ENCODE results near the gene ZMYM2.

The ZMYM2 gene

DNA sequence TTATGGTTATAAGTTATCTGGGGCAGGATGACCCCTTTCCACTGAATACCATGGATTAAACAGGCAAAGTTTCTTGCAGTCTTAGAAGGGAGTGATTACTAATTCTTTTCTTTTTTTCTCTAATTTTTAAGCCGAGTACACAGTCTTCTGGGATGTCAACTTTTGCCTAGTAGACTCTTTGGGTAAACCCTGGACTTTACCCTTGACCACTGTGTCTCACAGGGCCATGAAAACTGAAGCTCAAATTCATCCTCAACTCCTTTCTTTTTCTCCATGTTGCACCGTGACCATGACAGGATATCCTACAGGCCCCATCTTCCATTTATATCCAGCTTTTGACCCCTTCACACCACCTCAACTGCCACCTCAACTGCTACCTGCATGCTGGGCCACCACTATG is 150.5 kb downstream of the ZMYM2 start:
- no peak for DNase-seq

GRCh38 chr13:20114066-20114610 is 155.6 kb downstream of the ZMYM2 start:
- DNase-seq, result no peak

DNA sequence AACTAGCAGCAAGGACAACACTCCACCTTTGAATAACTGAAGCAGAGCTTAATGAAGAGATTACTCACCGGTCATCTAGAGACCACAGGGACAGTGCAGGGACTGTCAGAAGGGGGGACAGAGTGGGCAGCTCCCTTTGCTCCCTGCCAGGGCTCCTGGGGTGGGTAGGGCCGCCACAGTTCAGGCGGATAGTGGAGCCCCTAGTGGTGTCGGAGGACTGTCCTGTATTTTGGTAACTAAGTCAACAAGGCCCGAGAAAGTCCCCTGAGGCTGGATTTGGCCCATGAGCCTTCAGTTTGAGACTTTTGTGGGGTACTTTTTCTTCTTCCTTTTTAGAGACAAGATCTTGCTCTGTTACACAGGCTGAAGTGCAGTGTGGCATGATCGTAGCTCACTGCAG is 157.7 kb downstream of the ZMYM2 start:
- no peak for DNase-seq

- peak; percentile 46 for DNase-seq
Measured at GRCh38 chr13:20118268-20119140, 160.0 kb downstream of the ZMYM2 start.

- no peak for DNase-seq
Measured at GRCh38 chr13:20119960-20120359, 161.4 kb downstream of the ZMYM2 start.

GRCh38 chr13:20121159-20121525 is 162.6 kb downstream of the ZMYM2 start:
- DNase-seq, result no peak

DNA sequence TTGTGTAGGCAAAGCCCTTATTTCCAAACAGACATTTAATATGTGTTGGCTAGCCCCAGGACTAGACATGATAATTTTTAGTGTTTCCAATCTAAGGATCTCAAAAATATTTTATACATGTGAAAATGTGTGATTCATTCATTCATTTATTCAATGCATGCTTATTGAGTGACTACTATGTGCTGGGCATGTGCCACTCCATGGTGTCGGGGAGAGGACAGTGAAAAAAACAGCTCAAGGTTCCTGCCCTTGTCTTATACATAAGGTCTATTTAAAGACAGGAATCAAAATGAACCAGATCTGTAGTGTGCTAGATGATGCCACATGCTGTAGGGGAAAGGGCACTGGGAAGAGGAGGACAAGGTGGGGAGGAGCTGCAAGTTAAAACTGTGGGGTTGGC is 165.8 kb downstream of the ZMYM2 start:
- no peak for DNase-seq

GRCh38 chr13:20125129-20125782 is 166.7 kb downstream of the ZMYM2 start:
- no peak for DNase-seq

GRCh38 chr13:20125783-20126165 is 167.2 kb downstream of the ZMYM2 start:
- no peak for DNase-seq

DNA sequence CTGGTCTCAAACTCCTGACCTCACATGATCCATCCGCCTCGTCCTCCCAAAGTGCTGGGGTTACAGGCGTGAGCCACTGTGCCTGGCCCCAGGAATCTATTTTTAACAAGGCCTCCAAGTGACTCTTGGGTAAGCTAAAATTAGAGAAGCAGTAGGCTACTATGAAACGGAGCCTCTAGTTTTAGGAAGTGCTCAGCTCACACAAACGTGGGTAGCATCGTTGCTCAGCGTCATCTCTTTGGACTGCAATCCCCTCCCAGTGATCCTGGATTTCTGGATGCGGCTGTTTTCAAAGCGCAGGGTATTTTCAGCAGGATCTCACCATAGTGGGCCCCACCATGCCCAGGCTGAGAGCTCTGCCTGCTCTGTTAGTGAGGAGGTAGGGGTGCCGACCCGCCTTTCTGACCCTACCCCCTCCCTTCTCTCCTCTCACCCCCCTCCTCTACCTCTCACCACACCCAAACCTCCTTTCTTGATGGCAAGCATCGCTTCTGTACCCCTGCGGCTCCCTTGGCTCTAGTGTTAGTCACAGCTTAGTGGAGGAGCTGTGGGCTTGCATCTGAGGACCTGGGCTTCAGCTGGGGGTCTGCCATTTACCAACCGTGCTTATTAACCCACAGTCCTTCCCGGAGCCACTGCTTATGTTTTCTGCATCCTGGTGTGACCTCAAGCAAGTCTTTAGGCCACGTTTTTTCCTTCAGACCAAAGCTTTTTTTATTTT is 168.2 kb downstream of the ZMYM2 start:
- DNase-seq, result no peak

- DNase-seq, result no peak
Measured at GRCh38 chr13:20127262-20127561, 168.7 kb downstream of the ZMYM2 start.

DNA sequence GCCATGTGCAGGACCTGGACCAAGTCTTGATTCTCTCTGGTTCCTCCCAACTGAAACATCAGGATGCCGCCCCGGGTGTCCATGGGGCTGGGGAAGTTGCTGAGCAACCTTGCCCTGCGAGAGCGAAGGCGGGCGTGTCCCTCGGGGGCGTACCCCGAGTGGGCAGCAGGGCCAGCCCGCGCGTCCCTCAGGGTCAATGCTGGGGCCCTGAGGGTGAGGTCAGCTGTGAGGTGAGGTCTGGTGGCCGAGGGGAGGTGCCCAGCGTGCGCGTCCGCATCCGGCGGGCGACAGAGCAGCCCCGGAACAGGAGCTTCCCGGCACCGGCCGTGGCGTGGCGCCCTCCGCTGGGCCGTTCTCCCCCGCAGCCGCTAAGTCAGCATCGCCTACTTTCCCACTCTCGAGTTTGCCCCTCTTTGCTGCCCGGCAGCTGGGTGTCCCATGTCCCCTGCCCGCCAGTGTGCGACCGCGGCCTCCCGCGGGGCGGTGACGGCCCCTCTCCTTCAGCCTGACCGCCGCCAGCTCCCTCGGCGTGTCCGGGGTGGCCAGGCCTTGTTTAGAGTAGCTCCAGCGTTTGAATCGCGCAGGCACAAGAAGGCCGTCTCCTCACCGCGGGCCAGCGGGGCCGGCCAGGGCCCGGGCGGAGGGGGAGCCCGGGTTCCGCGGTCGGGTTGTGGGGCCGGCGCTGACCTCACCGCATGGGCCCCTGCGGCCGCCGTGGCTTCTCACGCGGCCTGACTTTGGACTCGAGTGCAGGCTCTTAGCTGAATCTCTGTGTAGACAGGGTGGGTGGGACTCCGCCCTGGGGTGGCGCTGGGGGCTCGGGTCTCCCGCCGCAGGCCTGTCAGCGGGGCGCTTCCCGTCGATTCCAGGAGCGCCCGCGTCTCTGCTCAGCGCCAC is 169.3 kb downstream of the ZMYM2 start:
- peak; percentile 34 for DNase-seq

- DNase-seq, result peak; percentile 15
Measured at GRCh38 chr13:20128459-20128931, 170.0 kb downstream of the ZMYM2 start.

DNA sequence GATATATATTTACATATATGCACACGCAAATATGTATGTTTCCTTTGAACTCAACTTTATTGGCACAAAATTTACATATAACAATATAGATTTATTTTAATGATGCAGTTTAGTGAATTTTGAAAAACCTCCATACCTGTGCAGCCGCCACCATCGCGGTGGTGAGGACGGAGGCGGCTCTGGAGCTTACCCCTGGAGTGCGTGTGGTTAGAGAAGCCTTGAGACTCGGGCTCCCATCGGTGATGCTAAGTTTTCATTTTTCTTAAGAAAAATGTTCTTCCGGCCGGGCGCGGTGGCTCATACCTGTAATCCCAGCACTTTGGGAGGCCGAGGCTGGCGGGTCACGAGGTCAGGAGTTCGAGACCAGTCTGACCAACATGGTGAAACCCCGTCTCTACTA is 170.5 kb downstream of the ZMYM2 start:
- DNase-seq, result no peak

GRCh38 chr13:20130012-20130411 is 171.5 kb downstream of the ZMYM2 start:
- DNase-seq, result no peak

DNA sequence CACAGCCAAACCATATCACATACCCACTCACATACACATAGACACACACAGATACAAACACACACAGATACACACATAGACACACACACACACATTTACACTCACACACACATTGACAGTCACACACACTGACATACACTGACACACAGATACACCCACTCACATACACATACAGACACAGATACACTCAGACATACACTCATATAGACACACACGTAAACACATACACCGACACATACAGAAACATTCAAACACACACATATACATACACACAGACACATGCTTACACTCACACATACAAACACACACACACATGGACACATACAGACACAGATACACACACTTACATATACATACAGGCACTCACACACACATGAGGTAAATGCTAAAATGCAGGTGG is 172.1 kb downstream of the ZMYM2 start:
- DNase-seq, result no peak

DNA sequence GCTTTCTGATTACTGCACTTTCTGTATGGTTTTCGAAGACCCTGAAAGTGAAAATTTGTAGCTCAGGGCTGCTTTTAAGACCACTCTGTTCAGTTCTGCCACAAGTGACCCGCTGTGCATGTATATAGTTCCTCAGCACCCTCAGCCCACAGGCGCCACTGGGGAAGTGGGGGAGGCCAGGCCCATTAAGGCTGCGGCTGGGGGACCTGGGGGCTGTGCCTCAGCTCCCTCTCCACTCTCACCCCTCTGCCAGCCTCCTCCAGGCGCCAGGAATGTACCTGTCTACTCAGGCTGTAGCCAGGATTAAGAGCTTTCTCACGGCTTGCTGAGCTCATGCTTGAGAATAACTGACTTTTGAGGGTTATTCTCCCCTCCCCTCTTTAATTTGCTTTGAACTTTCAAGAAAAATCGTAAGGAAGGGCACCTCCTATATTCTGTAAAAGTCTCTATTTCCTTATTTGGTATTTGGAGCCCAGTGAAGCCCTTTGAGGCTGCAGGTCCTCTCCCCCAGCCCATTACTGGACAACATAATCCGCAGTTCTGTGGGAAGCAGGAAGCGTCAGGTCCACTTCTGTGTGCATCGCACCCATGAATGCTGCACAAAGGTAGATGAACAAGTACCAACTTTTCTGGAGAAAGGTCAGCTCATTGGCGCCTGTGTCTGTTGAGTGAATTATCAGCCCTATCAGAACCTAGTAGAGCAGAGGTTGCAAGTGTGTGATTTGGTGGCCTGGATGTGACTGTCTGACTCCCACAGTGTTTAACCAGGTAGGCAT is 172.7 kb downstream of the ZMYM2 start:
- DNase-seq, result no peak

DNA sequence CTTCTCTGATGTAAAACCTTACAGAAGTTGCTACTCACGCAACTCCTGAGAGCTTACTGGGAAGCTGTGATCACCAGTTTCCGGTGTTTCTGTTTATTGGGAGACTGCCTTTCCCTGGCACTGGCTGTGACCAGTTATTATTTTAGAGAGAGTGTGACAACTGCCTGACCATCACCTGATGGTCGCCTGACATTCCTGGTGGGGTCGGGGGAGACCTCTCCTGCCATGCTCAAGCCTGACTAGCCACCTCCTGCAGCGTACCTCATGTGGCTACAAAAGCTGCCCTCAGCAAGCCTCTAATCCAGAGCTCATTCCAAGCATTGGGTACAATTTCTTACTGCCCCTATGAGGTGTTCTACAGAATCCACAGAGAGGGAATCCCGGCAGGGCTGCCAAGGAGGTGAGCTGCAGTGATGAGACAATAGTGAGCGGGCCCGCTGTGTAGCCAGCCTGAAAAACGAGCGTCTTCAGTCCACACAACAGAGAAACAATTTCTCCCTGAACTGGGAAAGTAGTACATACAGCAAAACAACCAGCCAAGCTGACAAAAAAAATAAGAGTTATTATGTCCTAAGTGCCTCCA is 173.6 kb downstream of the ZMYM2 start:
- no peak for DNase-seq

- DNase-seq, result no peak
Measured at GRCh38 chr13:20134732-20135131, 176.2 kb downstream of the ZMYM2 start.

DNA sequence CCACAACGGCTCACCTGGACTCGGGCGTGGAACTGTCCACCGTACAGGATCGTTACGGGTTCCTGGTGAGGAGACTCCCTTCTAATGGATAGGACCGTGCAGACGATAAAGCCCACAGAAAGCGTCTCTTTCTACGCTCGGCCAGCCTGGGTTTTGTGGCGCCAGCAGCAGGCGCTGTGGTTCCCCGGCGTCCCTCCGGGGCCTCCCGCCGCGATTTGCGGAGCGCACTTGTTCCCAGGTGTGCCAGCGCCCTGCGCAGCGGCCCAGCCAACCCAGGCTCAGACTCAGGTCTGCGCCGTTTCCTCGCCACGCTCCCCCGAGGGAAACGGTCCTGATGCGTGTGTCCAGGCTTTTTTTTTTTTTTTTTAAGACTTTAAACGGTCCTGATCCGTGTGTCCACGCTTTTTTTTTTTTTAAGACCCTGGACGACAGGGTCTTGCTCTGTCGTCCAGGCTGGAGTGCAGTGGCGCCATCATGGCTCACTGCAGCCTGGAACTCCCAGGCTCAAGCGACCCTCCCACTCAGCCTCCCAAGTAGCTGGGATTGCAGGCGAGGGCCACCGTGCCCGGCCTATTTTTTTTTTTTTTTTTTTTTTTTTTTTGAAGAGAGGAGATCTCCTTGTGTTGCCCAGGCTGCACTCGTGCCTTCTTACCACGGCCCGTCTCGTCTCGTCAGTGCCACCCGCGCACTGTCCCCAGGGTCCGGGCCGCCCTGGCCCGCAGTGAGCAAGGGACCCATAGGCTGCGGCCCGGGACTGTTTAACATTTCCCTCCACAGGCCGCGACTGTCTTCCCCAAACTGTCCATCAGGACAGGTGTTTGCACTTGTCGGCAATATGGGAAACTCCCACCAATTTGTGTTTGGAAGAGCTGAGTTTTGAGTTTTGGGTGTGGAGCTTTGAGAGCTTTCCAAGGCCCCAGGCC is 178.5 kb downstream of the ZMYM2 start:
- DNase-seq, result peak; percentile 58
